ENCODE measurements around the gene NUTM1. TPM values are rescaled to one million over a fixed set of nuclear protein-coding genes. Genes with fewer than 3 reads are reported as not detected.
"Not testable (repeated sequence)": the region's sequence is repeated elsewhere in the genome, so short reads cannot be mapped to it uniquely, and the experiment has no call there.

NUTM1 gene
- total RNA-seq, 1 donor from 2014 or later = not detected

DNA sequence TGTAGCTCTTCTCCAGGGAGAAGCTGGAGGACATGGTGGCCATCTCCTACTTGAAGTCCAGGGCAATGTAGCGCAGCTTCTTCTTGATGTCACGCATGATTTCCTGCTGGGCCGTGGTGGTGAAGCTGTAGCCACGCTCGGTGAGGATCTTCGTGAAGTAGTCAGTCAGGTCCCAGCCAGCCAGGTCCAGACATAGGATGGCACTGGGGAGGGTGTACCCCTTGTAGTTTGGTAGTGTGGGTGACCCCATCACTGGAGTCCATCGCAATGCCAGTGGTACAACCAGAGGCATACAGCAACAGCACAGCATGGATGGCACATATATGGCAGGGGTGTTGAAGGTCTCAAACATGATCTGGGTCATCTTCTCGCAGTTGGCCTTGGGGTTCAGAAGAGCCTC is 30.8 kb downstream of the NUTM1 start:
- TF ChIP-seq, protein P1, sequence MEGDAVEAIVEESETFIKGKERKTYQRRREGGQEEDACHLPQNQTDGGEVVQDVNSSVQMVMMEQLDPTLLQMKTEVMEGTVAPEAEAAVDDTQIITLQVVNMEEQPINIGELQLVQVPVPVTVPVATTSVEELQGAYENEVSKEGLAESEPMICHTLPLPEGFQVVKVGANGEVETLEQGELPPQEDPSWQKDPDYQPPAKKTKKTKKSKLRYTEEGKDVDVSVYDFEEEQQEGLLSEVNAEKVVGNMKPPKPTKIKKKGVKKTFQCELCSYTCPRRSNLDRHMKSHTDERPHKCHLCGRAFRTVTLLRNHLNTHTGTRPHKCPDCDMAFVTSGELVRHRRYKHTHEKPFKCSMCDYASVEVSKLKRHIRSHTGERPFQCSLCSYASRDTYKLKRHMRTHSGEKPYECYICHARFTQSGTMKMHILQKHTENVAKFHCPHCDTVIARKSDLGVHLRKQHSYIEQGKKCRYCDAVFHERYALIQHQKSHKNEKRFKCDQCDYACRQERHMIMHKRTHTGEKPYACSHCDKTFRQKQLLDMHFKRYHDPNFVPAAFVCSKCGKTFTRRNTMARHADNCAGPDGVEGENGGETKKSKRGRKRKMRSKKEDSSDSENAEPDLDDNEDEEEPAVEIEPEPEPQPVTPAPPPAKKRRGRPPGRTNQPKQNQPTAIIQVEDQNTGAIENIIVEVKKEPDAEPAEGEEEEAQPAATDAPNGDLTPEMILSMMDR (IDR thresholded peaks at IDR 0.05) = no peak
- H3K4me3 Mint-ChIP-seq (ENCODE audit: unreplicated experiment) = no peak overlapping the region
- DNase-seq (ENCODE audit: low spot score) = no peak
- H3K27ac Mint-ChIP-seq (ENCODE audit: unreplicated experiment) = no peak overlapping the region
- H3K36me3 Mint-ChIP-seq (ENCODE audit: low read depth) = peaks cover 2% of the 10 kb centered on the region
- no peaks in the 10 kb centered on the region for H3K9me3 Mint-ChIP-seq (ENCODE audit: low read depth)
- H3K27me3 Mint-ChIP-seq (ENCODE audit: low read depth) = no peaks in the 10 kb centered on the region
- no peaks in the 10 kb centered on the region for H3K4me1 Mint-ChIP-seq (ENCODE audit: low read depth)

DNA sequence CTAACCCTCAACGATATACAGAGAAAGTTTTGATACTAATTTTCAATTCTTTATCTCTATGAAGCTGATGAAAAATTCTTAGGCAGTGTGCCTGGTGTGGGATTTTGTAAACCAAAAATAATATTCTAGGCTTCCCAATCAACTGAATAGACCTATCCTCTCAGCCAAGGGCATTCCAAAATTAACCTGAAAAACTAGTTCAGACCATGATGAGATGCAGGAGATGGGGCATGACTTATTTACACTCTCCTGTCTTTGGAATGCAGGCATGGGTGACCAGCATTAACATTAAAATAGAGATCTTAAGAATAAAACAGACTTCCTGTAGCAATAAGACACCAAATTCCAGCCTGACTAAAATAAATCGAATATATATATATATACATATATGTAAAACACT is 31.7 kb downstream of the NUTM1 start:
- TF ChIP-seq, protein P1 (IDR thresholded peaks at IDR 0.05) = no peak
- peaks cover 2% of the 10 kb centered on the region for H3K36me3 Mint-ChIP-seq (ENCODE audit: low read depth)
- H3K27ac Mint-ChIP-seq (ENCODE audit: unreplicated experiment) = no peak overlapping the region
- no peak overlapping the region for H3K4me3 Mint-ChIP-seq (ENCODE audit: unreplicated experiment)
- no peaks in the 10 kb centered on the region for H3K4me1 Mint-ChIP-seq (ENCODE audit: low read depth)
- H3K9me3 Mint-ChIP-seq (ENCODE audit: low read depth) = no peaks in the 10 kb centered on the region
- H3K27me3 Mint-ChIP-seq (ENCODE audit: low read depth) = no peaks in the 10 kb centered on the region
- no peak for DNase-seq (ENCODE audit: low spot score)

DNA sequence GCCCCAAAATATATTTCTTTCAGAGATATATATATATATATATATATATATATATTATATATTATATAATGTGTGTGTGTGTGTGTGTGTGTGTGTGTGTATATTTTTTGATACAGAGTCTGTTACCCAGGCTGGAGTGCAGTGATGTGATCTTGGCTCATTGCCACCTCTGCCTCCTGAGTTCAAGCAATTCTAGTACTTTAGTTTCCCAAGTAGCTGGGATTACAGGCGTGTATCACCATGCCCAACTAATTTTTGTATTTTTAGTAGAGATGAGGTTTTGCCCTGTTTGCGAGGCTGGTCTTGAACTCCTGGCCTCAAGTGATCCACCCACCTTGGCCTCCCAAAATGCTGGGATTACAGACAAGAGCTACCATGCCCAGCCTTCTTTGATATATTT is 32.4 kb downstream of the NUTM1 start:
- not testable (repeated sequence) for H3K27ac Mint-ChIP-seq (ENCODE audit: unreplicated experiment); H3K9me3 Mint-ChIP-seq (ENCODE audit: low read depth); H3K4me3 Mint-ChIP-seq (ENCODE audit: unreplicated experiment); H3K36me3 Mint-ChIP-seq (ENCODE audit: low read depth); H3K4me1 Mint-ChIP-seq (ENCODE audit: low read depth); H3K27me3 Mint-ChIP-seq (ENCODE audit: low read depth); DNase-seq (ENCODE audit: low spot score)

DNA sequence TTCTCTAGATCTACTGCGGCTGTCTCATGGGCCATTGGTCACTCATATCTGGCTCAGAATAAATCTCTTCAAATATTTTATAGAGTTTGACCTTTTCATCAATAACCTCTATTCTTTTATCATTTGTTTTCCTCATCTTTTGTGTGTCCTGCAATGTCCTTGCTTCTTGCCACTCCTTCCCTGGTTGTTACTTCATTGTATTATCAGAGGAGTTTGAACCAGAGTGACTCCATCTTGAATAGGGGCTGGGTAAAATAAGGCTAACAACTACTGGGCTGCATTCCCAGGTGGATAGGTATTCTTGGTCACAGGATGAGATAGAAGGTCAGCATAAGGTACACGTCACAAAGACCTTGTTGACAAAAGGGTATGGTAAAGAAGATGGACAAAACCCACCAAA is 33.7 kb downstream of the NUTM1 start:
- no peak for DNase-seq (ENCODE audit: low spot score)
- peaks cover 2% of the 10 kb centered on the region for H3K36me3 Mint-ChIP-seq (ENCODE audit: low read depth)
- no peaks in the 10 kb centered on the region for H3K27me3 Mint-ChIP-seq (ENCODE audit: low read depth)
- TF ChIP-seq, protein P1 (IDR thresholded peaks at IDR 0.05) = no peak
- H3K9me3 Mint-ChIP-seq (ENCODE audit: low read depth) = no peaks in the 10 kb centered on the region
- H3K27ac Mint-ChIP-seq (ENCODE audit: unreplicated experiment) = no peak overlapping the region
- H3K4me3 Mint-ChIP-seq (ENCODE audit: unreplicated experiment) = no peak overlapping the region
- no peaks in the 10 kb centered on the region for H3K4me1 Mint-ChIP-seq (ENCODE audit: low read depth)

- not testable (repeated sequence) for H3K4me3 Mint-ChIP-seq (ENCODE audit: unreplicated experiment)
Measured at GRCh38 chr15:34380491-34380890, 37.4 kb downstream of the NUTM1 start.

GRCh38 chr15:34381829-34382521 is 38.9 kb downstream of the NUTM1 start:
- H3K36me3 Mint-ChIP-seq (ENCODE audit: low read depth); DNase-seq (ENCODE audit: low spot score); H3K27ac Mint-ChIP-seq (ENCODE audit: unreplicated experiment); H3K9me3 Mint-ChIP-seq (ENCODE audit: low read depth); H3K4me1 Mint-ChIP-seq (ENCODE audit: low read depth); H3K4me3 Mint-ChIP-seq (ENCODE audit: unreplicated experiment); H3K27me3 Mint-ChIP-seq (ENCODE audit: low read depth): not testable (repeated sequence)

More at GRCh38 chr15:34380491-34380890, 37.4 kb downstream of the NUTM1 start:
- H3K4me1 Mint-ChIP-seq (ENCODE audit: low read depth); DNase-seq (ENCODE audit: low spot score); H3K36me3 Mint-ChIP-seq (ENCODE audit: low read depth); H3K27me3 Mint-ChIP-seq (ENCODE audit: low read depth); H3K9me3 Mint-ChIP-seq (ENCODE audit: low read depth); H3K27ac Mint-ChIP-seq (ENCODE audit: unreplicated experiment): not testable (repeated sequence)

GRCh38 chr15:34389594-34390086 is 46.5 kb downstream of the NUTM1 start:
- H3K36me3 Mint-ChIP-seq (ENCODE audit: low read depth); H3K27ac Mint-ChIP-seq (ENCODE audit: unreplicated experiment); H3K27me3 Mint-ChIP-seq (ENCODE audit: low read depth); H3K4me3 Mint-ChIP-seq (ENCODE audit: unreplicated experiment); H3K4me1 Mint-ChIP-seq (ENCODE audit: low read depth); H3K9me3 Mint-ChIP-seq (ENCODE audit: low read depth); DNase-seq (ENCODE audit: low spot score): not testable (repeated sequence)

DNA sequence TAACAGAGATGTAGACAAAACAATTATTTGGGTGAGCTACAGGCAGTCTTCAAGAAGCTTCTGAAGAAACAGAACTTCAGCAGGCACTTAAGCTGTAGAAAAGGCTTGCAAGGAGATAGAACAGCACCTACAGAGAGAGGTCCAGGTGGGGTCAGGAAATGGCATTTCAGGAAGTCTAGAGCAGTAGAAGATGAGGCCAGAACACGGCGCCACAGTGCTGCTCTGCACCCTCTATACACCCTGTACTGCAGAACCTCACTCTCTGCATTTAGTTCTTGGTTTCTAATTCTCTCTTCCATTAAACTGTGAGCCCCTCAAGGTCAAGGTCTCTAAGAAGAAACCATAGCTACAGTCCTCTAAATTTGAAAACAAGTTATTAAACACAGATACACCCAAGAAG is 49.9 kb downstream of the NUTM1 start:
- H3K9me3 Mint-ChIP-seq (ENCODE audit: low read depth); H3K4me3 Mint-ChIP-seq (ENCODE audit: unreplicated experiment); H3K36me3 Mint-ChIP-seq (ENCODE audit: low read depth); H3K4me1 Mint-ChIP-seq (ENCODE audit: low read depth); H3K27me3 Mint-ChIP-seq (ENCODE audit: low read depth); H3K27ac Mint-ChIP-seq (ENCODE audit: unreplicated experiment); DNase-seq (ENCODE audit: low spot score): not testable (repeated sequence)

DNA sequence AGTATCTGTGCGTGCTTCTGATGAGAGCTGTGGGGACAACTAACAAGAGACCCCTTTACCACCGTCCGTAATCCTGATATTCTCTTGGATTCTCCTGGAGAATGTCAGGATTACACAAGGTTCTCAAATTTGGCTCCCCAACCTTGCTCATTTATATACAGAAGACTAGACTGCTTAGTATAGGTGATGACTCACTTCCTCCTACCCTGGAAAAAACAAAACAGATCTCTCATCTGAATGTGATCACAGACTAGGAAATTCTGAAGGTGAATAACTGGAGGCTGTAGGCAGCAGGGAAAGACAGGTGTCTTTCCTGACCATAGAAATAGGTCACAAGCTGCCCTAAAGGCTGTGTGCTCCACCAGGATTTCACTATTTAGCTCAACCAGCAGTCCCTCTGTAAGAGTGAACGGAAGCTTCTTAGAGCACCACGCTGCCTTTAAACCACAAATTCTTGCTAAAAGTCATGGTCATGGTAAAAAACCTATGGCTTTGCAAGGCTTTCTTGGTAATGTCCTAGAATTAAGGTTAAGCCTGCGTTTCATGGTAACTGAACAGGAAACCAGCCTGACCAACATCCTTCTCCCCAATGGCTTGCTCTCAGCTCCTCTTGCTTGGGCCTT is 54.6 kb downstream of the NUTM1 start:
- H3K36me3 Mint-ChIP-seq (ENCODE audit: low read depth); H3K4me3 Mint-ChIP-seq (ENCODE audit: unreplicated experiment); DNase-seq (ENCODE audit: low spot score); H3K4me1 Mint-ChIP-seq (ENCODE audit: low read depth); H3K9me3 Mint-ChIP-seq (ENCODE audit: low read depth); H3K27me3 Mint-ChIP-seq (ENCODE audit: low read depth); H3K27ac Mint-ChIP-seq (ENCODE audit: unreplicated experiment): not testable (repeated sequence)

- not testable (repeated sequence) for DNase-seq (ENCODE audit: low spot score); H3K4me1 Mint-ChIP-seq (ENCODE audit: low read depth); H3K4me3 Mint-ChIP-seq (ENCODE audit: unreplicated experiment); H3K36me3 Mint-ChIP-seq (ENCODE audit: low read depth); H3K27me3 Mint-ChIP-seq (ENCODE audit: low read depth); H3K27ac Mint-ChIP-seq (ENCODE audit: unreplicated experiment); H3K9me3 Mint-ChIP-seq (ENCODE audit: low read depth)
Measured at GRCh38 chr15:34403160-34403598, 60.1 kb downstream of the NUTM1 start.

Data from chondrocyte (in vitro differentiated cells).